AG09319 (cell line): ENCODE data around the gene A4GNT.

Experiments used
- DNase-seq: peaks from one replicate; pipeline ENCODE4 v3.0.0-alpha.2; 2010; ENCODE audit warnings: low read depth; ENCODE audit errors: extremely low read depth
- CTCF ChIP-seq: IDR thresholded peaks from 2 replicates; pipeline ENCODE4 v1.5.1; 2011; ENCODE audit warnings: low read depth, mild to moderate bottlenecking, inconsistent platforms, low read length, moderate library complexity

A4GNT gene

GRCh38 chr3:138135146-138135832, 3.1 kb upstream of the A4GNT start:
- TF ChIP-seq CTCF: no peak

GRCh38 chr3:138127636-138128365, 4.4 kb downstream of the A4GNT start:
- TF ChIP-seq CTCF: no peak
- no peak for DNase-seq

More at GRCh38 chr3:138135146-138135832, 3.1 kb upstream of the A4GNT start:
- DNase-seq: no peak

- no peak for DNase-seq
- TF ChIP-seq CTCF: no peak
These were observed 6.5 kb downstream of the A4GNT start for GRCh38 chr3:138125548-138126221.

- no peak for DNase-seq
- no peak for TF ChIP-seq CTCF
These were observed 7.4 kb downstream of the A4GNT start for GRCh38 chr3:138124706-138125355.

GRCh38 chr3:138124188-138124587, 8.0 kb downstream of the A4GNT start:
- no peak for TF ChIP-seq CTCF
- no peak for DNase-seq

- DNase-seq: no peak
These were observed 12.8 kb downstream of the A4GNT start for GRCh38 chr3:138119423-138119766.

More at GRCh38 chr3:138119423-138119766, 12.8 kb downstream of the A4GNT start:
- no peak for TF ChIP-seq CTCF
